GM12892 (cell line): Measurements from ENCODE around the gene CNOT10.

Source experiments
- POLR2A ChIP-seq: IDR thresholded peaks from 2 replicates; pipeline ENCODE4 v1.6.1; 2011; ENCODE audit warnings: low read depth, low read length, control low read depth
- TAF1 ChIP-seq: IDR thresholded peaks from 2 replicates; pipeline ENCODE4 v1.6.1; 2011; ENCODE audit warnings: low read depth, mild to moderate bottlenecking, control low read depth, low read length, borderline replicate concordance

DNA sequence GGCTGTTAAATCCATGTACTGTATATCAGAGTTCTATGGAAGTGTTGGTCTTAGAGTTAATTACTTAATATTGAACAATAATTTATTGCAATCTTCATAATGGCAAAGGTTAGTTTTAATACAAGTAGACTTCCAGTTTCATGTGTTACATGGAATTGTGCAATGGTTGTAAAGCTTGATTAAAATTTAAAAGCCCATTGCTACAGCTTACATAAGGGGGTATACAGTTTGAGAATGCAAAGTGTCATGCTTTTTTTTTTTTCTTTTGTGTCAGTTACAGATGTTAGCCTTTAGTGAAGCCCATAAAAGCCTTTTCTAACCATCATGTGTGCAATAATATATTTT lies 22.0 kb downstream of the CNOT10 start:
- no peak for TF ChIP-seq TAF1
- no peak for TF ChIP-seq POLR2A
